GM19238 (cell line): Measurements from ENCODE around the gene GPR153.

ENCODE experiments used
- DNase-seq: peaks from one replicate; pipeline ENCODE4 v3.0.0; 2011; ENCODE audit warnings: low spot score; ENCODE audit not compliant: insufficient read length

The GPR153 gene

GRCh38 chr1:6287029-6287428 is 26.1 kb upstream of the GPR153 start:
- DNase-seq = no peak

- DNase-seq = no peak
Measured at GRCh38 chr1:6286266-6286665, 25.4 kb upstream of the GPR153 start.

- no peak for DNase-seq
Measured at GRCh38 chr1:6285336-6285735, 24.4 kb upstream of the GPR153 start.

- no peak for DNase-seq
Measured at GRCh38 chr1:6282577-6283270, 21.8 kb upstream of the GPR153 start.

- DNase-seq = no peak
Measured at GRCh38 chr1:6281511-6282402, 20.9 kb upstream of the GPR153 start.

- no peak for DNase-seq
Measured at GRCh38 chr1:6280761-6281451, 20.0 kb upstream of the GPR153 start.

- DNase-seq = no peak
Measured at GRCh38 chr1:6279613-6280383, 18.9 kb upstream of the GPR153 start.

GRCh38 chr1:6279066-6279465 is 18.2 kb upstream of the GPR153 start:
- DNase-seq = no peak

- no peak for DNase-seq
Measured at GRCh38 chr1:6278263-6278662, 17.4 kb upstream of the GPR153 start.

- DNase-seq = no peak
Measured at GRCh38 chr1:6276811-6277555, 16.1 kb upstream of the GPR153 start.

- no peak for DNase-seq
Measured at GRCh38 chr1:6275826-6276782, 15.2 kb upstream of the GPR153 start.

- DNase-seq = no peak
Measured at GRCh38 chr1:6274622-6275139, 13.8 kb upstream of the GPR153 start.

GRCh38 chr1:6274102-6274501 is 13.2 kb upstream of the GPR153 start:
- no peak for DNase-seq

- DNase-seq = no peak
Measured at GRCh38 chr1:6273380-6273891, 12.5 kb upstream of the GPR153 start.

GRCh38 chr1:6272868-6273267 is 12.0 kb upstream of the GPR153 start:
- no peak for DNase-seq

GRCh38 chr1:6272452-6272851 is 11.6 kb upstream of the GPR153 start:
- no peak for DNase-seq

- DNase-seq = no peak
Measured at GRCh38 chr1:6271554-6271953, 10.7 kb upstream of the GPR153 start.

GRCh38 chr1:6271006-6271405 is 10.1 kb upstream of the GPR153 start:
- no peak for DNase-seq

GRCh38 chr1:6270401-6270800 is 9.5 kb upstream of the GPR153 start:
- no peak for DNase-seq
